ENCODE results near the gene THOC6. TPM values are rescaled to one million over a fixed set of nuclear protein-coding genes. Genes with fewer than 3 reads are reported as not detected.
A peak's percentile ranks its signal among the peaks of the same experiment; 100 is the strongest.

Gene THOC6
- total RNA-seq, 1 experiment from 2014 or later = 247 TPM

DNA sequence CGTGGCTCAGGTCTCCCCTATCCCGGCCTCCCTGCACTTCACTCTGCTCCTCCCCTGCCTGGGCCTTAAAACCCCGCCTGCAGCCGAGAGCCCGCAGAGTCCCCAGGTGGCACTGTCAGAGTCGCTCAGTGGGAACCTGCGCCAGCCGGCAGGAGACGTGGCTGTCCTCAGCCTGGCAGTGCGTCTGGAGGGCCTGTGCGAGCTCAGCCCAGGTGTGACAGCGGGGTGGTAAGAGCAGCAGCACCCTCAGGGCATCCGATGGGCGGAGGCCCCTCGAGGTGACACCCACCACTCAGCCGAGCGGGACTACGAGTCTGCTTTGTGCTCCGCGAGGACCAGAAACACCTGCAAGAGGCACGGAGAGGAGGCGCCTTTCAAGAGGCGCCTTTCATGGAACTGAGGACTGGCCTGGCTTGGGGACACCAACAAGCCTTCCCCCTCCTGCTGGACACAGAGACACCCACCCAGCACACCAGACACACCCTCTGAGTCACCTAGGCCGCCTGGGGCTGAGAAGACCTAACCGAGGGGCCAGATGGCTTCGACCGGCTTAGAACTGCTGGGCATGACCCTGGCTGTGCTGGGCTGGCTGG is 10.9 kb upstream of the THOC6 start, which contains the start of gene CLDN9:
Gene CLDN9 (plus strand): TSS at position 96 of the 593 bp plus-strand sequence. CDS start 440 bp downstream, at position 536.
- DNase-seq (ENCODE audit: low read depth) = peak; percentile 62
- in situ Hi-C loops (cut with HindIII; ENCODE audit: low pct_unique_long_range_greater_than_20kb, low sequenced_read_pairs) = no loop called here

DNA sequence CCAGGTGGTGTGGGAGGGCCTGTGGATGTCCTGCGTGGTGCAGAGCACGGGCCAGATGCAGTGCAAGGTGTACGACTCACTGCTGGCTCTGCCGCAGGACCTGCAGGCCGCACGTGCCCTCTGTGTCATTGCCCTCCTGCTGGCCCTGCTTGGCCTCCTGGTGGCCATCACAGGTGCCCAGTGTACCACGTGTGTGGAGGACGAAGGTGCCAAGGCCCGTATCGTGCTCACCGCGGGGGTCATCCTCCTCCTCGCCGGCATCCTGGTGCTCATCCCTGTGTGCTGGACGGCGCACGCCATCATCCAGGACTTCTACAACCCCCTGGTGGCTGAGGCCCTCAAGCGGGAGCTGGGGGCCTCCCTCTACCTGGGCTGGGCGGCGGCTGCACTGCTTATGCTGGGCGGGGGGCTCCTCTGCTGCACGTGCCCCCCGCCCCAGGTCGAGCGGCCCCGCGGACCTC is 10.3 kb upstream of the THOC6 start:
- DNase-seq (ENCODE audit: low read depth) = peak; percentile 55
- in situ Hi-C loops (cut with HindIII; ENCODE audit: low pct_unique_long_range_greater_than_20kb, low sequenced_read_pairs) = no loop called here

DNA sequence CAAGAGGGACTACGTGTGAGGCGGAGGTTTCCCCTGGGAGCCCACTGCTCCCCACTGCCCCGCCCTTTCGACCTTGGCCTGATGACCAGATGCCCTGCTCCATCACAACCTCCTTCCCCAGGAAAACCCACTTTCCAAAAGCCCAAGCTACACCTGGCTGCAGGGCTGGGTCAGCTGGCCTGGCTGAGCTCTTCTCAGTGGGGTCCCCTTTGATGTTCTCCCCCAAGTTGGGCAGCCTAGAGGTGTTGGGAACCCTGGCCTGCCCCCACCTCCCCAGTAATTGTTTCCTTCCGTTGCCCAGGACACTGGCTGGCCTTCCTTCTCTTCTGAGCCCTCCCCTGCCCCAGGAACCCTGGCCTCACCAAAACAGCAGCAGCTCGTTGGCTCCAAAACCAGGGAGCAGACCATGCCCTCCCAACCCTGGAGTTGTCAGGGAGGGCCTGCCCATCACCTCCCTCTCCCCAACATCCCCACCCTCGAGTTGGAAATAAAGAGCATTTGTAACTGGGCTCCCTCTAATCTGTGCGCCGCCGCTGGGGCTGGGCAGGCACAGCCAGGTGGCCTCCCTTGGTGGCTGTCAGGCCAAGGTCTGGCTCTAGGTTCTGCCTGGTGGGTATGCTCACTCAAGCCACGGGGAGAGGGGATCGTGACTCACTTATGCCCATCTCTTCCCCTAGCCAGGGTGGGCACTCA is 9.7 kb upstream of the THOC6 start:
- no peak for DNase-seq (ENCODE audit: low read depth)
- in situ Hi-C loops (cut with HindIII; ENCODE audit: low pct_unique_long_range_greater_than_20kb, low sequenced_read_pairs) = no loop called here

DNA sequence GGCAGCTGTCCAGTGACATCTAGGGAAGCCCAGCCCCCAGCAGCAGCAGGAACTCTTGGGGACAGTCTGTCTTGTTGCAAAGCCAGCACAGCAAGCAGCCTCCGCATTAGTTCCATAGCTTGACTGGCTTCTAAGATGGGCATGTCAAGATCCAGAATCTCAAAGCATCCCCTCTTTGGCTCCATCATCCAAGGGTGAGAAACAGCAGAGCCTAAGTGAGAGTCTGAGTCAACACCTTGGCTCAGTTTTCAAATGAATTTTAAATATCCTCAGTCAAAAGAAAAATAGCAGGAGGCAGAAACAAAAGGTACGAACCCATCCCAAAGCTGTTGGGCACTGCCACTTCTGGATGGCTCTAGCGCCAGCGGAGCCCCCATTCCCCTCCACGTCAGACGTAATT is 8.9 kb upstream of the THOC6 start:
- in situ Hi-C loops (cut with HindIII; ENCODE audit: low pct_unique_long_range_greater_than_20kb, low sequenced_read_pairs) = no loop called here
- no peak for DNase-seq (ENCODE audit: low read depth)

DNA sequence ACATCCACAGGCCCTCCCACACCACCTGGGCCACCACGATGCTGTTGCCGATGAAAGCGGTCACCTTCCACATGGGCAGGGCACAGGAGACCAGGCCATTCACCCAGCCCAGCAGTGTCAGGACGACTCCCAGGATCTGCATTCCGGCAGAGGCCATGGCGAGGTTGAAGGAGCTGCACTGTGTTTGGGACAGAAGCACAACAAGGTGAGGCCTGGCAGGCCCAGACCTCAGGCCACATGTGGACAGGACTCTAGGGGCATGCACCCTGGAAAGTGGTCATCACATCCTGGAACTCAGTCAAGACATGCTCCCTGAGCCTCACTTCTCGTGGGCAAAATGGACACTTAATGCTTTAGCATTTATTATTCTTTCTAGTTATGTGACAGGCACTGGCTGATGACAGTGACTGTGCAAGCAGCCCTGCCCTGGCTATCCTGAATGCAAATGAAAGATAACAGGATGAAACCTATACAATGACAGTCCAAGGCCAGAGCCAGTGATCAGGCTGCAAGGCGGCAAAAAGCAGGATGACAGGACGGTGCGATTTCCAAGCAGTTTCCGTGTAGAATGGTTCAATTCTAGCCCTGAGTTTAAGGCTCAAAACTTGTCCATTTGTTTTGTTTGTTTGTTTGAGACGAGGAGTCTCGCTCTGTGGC is 7.8 kb upstream of the THOC6 start:
- DNase-seq (ENCODE audit: low read depth) = no peak
- in situ Hi-C loops (cut with HindIII; ENCODE audit: low pct_unique_long_range_greater_than_20kb, low sequenced_read_pairs) = no loop called here

DNA sequence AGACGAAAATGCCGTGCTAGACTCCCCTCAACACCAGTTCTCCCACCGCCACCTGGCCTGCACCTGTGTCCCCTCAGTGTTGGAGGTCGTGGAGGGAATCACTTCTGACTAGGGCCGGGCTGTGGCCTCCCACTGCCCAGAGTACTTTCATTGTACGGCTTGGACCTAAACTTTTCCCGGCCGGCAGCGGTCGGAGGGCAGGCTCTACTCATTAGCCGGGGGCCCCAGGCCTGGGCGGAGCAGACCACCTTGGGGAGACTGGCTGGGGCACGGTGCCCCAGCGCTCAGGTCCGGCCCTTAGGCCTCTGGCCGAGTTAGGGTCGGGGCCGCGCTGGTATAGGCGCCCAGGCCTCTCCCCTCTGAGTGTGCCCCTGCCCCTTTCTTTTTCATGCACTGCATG is 6.5 kb upstream of the THOC6 start:
- in situ Hi-C loops (cut with HindIII; ENCODE audit: low pct_unique_long_range_greater_than_20kb, low sequenced_read_pairs) = no loop called here
- no peak for DNase-seq (ENCODE audit: low read depth)

DNA sequence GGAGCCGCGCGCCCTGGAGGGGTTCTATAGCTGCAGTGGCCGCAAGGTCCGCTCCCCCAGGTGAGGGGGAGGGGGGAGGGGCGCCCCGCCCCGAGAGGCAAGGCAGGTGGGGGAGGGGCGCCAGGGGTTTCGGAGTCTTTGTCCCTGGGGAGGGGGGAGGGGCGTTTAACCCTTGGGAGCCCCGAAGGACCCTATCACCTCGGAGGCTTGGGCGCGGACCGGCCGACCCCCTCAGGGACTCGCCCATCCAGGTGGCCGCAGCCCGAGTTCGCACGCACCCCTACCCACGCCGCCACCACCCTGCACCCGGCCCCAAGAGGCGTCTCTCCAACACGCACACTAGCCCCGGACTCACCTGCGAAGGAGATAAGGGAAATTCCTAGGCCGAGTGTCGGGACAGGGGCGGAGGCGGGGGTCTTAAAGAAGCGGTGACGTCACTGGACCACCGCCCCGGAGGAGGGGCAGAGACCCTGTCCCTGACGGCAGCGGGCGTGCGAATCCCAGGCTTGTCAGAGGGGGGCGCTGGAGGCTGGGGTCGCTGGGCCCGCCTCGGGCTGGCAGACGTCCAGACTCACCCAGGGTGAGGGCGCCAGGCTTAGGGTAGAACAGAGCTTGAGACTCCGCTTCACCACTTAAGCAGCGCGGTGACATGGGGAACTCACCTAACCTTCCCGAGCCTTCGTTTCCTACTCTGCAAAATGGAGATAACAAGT is 5.9 kb upstream of the THOC6 start, which contains the start of gene CLDN6:
Gene CLDN6 (minus strand): TSS at position 390 of the 713 bp plus-strand sequence. CDS start 2,162 bp downstream, outside the sequence.
- in situ Hi-C loops (cut with HindIII; ENCODE audit: low pct_unique_long_range_greater_than_20kb, low sequenced_read_pairs) = no loop called here
- no peak for DNase-seq (ENCODE audit: low read depth)

DNA sequence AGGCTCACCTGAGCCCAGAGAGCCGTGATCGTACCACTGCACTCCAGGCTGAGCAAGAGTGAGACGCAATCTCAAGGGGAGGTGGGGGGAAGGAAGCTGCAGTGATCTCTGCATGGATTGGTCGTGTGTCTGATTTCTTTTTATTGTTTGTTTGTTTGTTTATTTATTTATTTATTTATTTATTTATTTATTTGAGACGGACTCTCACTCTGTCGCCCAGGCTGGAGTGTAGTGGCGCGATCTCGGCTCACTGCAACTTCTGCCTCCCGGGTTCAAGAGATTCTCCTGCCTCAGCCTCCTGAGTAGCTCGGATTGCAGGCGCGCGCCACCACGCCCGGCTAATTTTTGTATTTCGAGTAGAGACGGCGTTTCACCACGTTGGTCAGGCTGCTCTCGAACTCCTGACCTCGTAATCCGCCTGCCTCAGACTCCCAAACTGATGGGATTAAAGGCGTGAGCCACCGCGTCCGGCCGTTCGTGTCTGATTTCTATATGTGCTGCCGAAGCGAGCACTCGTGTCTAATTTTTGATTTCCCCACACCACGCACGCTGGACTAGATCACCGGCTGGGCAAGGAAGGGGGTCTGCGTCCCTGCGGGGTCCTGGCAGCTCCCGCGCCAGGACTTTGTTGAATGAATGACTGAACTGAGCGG is 4.1 kb upstream of the THOC6 start:
- DNase-seq (ENCODE audit: low read depth) = no peak
- in situ Hi-C loops (cut with HindIII; ENCODE audit: low pct_unique_long_range_greater_than_20kb, low sequenced_read_pairs) = no loop called here

DNA sequence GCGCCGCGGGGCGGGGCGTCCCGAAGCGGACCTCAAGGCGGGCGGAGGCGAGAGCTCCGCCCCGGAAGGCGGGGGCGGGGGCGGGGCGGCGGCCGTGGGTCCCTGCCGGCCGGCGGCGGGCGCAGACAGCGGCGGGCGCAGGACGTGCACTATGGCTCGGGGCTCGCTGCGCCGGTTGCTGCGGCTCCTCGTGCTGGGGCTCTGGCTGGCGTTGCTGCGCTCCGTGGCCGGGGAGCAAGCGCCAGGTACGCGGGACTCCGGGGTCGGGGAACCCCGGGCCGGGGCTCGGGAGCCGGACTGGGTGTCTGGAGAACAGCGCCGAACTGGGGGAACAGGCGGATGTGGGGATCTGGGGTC is 3.6 kb upstream of the THOC6 start, which contains the start of gene TNFRSF12A:
Gene TNFRSF12A (plus strand): TSS at position 122 of the 357 bp plus-strand sequence. CDS start 30 bp downstream, at position 152.
- in situ Hi-C loops (cut with HindIII; ENCODE audit: low pct_unique_long_range_greater_than_20kb, low sequenced_read_pairs) = no loop called here
- DNase-seq (ENCODE audit: low read depth) = peak; percentile 76

DNA sequence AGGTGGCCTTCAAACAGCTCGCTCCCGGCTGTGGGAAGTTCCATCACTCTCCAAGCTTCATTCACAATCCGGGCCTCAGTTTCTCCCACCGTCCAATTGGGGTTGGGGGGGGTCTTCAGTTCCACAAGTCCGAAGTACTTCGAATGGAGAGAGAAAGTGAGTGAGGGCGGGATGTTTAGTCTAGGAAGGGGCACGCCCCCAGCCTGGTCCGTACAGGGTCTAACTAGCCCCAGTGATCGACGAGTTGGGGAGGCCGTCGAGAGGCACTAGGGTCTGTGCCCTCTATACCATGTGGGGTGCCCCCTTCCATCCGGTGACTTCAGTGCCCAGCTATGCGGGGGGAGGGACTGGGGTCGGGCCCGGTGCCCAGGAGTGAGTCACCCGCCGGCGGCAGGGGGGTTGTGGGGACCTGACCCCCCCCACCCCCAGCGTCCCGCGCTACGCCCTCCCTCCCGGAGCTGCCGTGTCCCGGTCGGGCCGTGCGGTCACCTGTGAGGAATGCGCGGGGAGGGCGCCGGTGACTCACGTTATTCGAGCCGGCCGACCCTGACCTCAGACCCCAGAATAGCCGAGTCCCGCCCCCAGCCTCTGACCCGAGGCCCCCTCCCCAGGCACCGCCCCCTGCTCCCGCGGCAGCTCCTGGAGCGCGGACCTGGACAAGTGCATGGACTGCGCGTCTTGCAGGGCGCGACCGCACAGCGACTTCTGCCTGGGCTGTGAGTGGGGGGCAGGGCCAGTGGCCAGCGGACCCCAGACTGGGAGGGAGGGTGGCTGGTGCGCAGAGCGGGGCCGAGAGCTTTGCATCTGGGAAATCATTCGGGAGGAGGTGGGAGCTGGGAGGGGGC is 3.0 kb upstream of the THOC6 start:
- DNase-seq (ENCODE audit: low read depth) = peak; percentile 97
- in situ Hi-C loops (cut with HindIII; ENCODE audit: low pct_unique_long_range_greater_than_20kb, low sequenced_read_pairs) = no loop called here

DNA sequence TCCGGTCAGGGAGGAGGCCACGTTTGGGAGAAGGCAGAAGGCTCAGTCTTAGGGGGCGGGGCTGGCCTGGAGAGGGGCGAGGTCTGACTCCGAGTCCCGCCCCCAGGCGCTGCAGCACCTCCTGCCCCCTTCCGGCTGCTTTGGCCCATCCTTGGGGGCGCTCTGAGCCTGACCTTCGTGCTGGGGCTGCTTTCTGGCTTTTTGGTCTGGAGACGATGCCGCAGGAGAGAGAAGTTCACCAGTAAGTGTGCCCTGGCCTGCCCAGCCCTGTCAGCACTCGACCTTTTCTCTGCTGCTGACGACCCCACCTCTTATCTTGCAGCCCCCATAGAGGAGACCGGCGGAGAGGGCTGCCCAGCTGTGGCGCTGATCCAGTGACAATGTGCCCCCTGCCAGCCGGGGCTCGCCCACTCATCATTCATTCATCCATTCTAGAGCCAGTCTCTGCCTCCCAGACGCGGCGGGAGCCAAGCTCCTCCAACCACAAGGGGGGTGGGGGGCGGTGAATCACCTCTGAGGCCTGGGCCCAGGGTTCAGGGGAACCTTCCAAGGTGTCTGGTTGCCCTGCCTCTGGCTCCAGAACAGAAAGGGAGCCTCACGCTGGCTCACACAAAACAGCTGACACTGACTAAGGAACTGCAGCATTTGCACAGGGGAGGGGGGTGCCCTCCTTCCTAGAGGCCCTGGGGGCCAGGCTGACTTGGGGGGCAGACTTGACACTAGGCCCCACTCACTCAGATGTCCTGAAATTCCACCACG is 2.2 kb upstream of the THOC6 start:
- peak; percentile 99 for DNase-seq (ENCODE audit: low read depth)
- in situ Hi-C loops (cut with HindIII; ENCODE audit: low pct_unique_long_range_greater_than_20kb, low sequenced_read_pairs) = no loop called here

DNA sequence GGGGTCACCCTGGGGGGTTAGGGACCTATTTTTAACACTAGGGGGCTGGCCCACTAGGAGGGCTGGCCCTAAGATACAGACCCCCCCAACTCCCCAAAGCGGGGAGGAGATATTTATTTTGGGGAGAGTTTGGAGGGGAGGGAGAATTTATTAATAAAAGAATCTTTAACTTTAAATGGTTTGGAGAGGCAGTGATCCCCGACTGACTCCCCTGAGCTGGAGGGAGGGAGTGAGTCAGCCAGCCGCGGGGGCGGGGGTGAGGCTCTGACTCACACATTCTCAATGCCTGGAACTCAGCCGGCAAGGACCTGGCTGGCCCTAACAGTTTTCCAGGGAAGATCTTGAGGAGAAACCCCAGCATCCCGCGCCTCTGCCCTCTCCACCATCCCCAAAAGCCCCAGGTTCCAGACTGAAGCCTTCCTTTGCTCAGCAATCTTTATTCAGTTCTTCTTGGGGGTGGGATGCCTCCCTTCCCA is 1.6 kb upstream of the THOC6 start:
- DNase-seq (ENCODE audit: low read depth) = peak; percentile 97
- in situ Hi-C loops (cut with HindIII; ENCODE audit: low pct_unique_long_range_greater_than_20kb, low sequenced_read_pairs) = no loop called here

DNA sequence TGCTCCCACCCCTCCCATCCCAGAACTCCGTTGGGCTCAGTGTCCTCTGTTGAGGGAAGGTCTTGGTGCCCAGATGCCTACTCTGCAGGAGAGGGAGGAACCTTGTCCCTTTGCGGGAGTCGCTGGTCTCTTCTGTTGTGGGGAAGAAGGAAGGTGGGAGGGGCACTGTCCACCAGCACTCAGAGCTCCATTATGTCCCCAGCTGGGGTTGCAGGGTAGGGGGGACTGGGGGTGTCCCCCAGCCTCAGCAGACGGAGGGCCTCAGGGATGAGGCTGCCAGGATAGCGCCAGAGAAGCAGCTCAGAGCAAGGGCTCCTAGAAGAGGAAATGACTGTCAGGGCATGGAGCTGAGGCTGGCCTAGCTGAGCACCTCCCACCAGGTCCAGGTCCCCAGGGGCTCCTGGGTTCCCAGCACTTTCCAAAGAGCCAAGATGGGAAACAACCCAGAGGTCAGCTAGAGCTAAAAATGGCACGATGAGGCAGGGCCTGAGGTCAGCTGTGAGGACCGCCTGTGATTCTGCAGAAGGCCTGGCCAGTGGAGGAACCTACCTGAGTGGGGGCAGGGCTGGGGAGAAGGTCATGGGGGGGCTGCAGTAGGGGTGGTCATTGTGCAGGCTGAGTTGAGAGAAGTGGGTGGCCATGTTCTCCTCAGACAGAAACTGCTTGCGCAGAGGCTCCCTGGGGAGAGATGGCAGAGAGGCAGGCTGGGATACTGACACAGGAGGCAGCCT is 986 bp upstream of the THOC6 start:
- in situ Hi-C loops (cut with HindIII; ENCODE audit: low pct_unique_long_range_greater_than_20kb, low sequenced_read_pairs) = no loop called here
- no peak for DNase-seq (ENCODE audit: low read depth)

DNA sequence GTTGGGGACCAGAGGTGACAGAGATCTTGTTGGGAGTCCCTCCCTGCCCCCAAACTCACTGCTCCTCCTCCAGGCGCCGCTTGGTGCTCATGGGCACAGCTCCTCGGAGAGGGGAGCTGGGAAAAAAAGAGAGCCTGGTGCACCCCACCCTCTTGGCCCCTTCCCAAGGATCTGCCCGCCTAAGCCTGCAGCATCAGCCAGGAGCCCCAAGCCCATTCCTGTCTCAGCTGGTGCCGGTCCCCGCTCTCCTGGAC is 493 bp upstream of the THOC6 start:
- in situ Hi-C loops (cut with HindIII; ENCODE audit: low pct_unique_long_range_greater_than_20kb, low sequenced_read_pairs) = no loop called here
- DNase-seq (ENCODE audit: low read depth) = peak; percentile 94

DNA sequence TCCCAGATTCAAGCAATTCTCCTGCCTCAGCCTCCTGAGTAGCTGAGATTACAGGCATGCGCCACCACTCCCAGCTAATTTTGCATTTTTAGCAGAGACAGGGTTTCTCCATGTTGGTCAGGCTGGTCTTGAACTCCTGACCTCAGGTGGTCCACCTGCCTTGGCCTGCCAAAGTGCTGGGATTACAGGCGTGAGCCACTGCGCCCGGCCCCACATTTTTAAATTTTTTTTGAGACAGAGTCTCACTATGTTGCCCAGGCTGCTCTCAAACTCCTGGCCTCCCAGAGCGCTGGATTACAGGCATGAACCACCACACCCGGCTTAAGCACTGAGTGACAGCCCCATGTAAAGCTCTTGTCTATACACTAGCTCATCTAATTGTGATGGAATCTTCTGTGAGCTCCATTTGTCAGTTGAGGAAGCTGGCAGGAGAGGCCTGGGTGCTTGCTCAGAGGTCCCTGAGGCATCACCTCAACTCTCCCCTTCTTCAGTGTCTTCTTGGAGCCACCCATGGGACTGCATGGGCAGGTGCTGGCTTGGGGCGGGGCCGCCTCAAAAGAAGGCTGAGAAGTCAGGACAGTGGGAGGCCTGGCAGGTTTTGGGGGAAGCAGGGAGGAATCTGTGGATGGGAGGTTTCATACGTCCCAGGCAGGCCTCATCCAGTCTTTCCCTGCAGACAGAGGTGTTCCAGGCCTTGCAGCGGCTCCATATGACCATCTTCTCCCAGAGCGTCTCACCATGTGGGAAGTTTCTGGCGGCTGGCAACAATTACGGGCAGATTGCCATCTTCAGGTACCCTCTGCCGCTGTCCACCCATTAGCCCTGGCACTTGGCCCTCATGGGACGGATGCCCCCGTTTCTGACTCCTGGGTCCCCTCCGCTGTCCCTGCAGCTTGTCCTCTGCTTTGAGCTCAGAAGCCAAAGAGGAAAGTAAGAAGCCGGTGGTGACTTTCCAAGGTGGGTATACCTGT is 1.5 kb downstream of the THOC6 start:
- in situ Hi-C loops (cut with HindIII; ENCODE audit: low pct_unique_long_range_greater_than_20kb, low sequenced_read_pairs) = no loop called here
- no peak for DNase-seq (ENCODE audit: low read depth)

Data from Caki2 (cell line).